ENCODE data around the gene JMJD1C.

GRCh38 chr10:63192826-63193225 is 273.0 kb downstream of the JMJD1C start:
- TF ChIP-seq CTCF (IDR thresholded peaks at IDR 0.05; ENCODE audit: low read depth, low read length) (no peak), EZH2phosphoT487 (IDR thresholded peaks at IDR 0.05; ENCODE audit: low read depth) (no peak)
